Gastroesophageal sphincter (tissue), 3 donors: Measurements from ENCODE around the gene BMP7.

ENCODE experiments used
- CTCF ChIP-seq, 4 experiments: fragments of 200-600 bp in 2 of 4; fragments of 450-650 bp in 2 of 4; sonication (generic) in 1 of 4; IDR thresholded peaks; one replicate each; pipeline ENCODE4 v1.5.1; 2017 to 2019; ENCODE audit warnings: antibody characterized with exemption in 4 of 4, mild to moderate bottlenecking in 2 of 4, moderate library complexity in 2 of 4
- EP300 ChIP-seq: sonication (generic); formaldehyde crosslinking; IDR thresholded peaks from one replicate; pipeline ENCODE4 v1.6.1; 2017; ENCODE audit warnings: antibody characterized with exemption, mild to moderate bottlenecking
- POLR2A ChIP-seq, 2 donors: fragments of 450-650 bp; IDR thresholded peaks; one replicate each; pipeline ENCODE4 v1.6.1; 2017; ENCODE audit warnings: antibody characterized with exemption in 2 of 2, mild to moderate bottlenecking in 2 of 2, moderate library complexity in 1 of 2
- POLR2AphosphoS5 ChIP-seq: sonication (generic); formaldehyde crosslinking; IDR thresholded peaks from one replicate; pipeline ENCODE4 v1.6.1; 2017; ENCODE audit warnings: antibody characterized with exemption

GRCh38 chr20:57217802-57218201 lies 48.6 kb downstream of the BMP7 start:
- TF ChIP-seq CTCF (IDR thresholded peaks at IDR 0.05) (no peak), POLR2A (IDR thresholded peaks at IDR 0.05) (no peak), POLR2AphosphoS5 (no peak), EP300 (no peak)
